ENCODE measurements around the gene SCAF11. TPM values are rescaled to one million over a fixed set of nuclear protein-coding genes. Genes with fewer than 3 reads are reported as not detected.

SCAF11 gene
- total RNA-seq, 1 experiment from 2014 or later, result 121 TPM

DNA sequence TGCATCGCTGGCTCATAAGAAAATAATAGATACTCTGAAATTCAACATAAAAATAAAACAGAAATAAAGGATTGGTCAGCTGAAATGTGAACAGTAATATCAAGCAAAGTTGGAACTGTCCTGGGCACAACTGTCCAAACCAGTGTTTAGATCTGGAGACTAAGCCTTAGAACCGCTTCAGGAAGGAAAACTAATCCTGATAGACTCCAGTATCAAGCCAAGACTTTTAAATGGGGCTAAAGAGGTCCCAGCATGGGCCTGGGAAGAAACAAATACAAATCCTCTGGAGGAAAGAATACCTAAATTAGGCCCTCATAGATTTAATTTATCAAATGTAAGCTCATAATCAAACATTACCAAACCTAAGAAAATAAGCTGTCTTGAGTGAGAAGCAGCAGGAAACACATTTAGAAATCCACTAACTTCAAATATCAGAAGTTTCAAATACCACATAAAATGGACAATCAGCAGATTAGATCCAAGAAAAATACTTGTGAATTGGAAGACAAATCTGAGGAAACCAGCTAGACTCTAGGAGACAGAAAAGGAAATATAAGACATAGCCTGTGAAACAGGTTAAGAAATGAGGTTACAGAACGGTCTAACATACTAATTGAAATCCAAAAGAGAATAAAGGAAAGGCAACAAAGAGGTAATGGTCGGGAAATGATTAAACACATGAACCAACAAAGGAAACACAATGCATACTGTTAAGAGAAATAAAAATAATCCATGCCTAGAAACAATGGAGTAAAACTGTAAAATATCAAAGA, 27.6 kb downstream of the SCAF11 start:
- Histone ChIP-seq H3K27ac (ENCODE audit: low read depth, low read length, poor library complexity, severe bottlenecking) (no peak overlapping the region), H3K9me3 (ENCODE audit: low read depth, low read length, poor library complexity, severe bottlenecking) (peaks cover 7% of the 10 kb centered on the region), H3K27me3 (replicated peaks; ENCODE audit: insufficient read depth, low read depth, low read length, poor library complexity) (no peaks in the 10 kb centered on the region), H3K36me3 (ENCODE audit: insufficient read depth, low read length, poor library complexity, severe bottlenecking) (peaks cover 23% of the 10 kb centered on the region), H3K4me3 (ENCODE audit: low read depth, low read length, poor library complexity, severe bottlenecking) (no peak overlapping the region), H3K4me1 (ENCODE audit: insufficient read depth, low read length, poor library complexity, severe bottlenecking) (no peaks in the 10 kb centered on the region)
- CTCF ChIA-PET, result no interaction called here
- BruUV-seq (replicated peaks), result no TSS peak
- no peak for DNase-seq (ENCODE audit: low spot score)
- no peak for TF ChIP-seq EZH2 (IDR thresholded peaks at IDR 0.05; ENCODE audit: borderline replicate concordance, low read depth, low read length, poor library complexity, severe bottlenecking)
- TF ChIP-seq, protein P1, sequence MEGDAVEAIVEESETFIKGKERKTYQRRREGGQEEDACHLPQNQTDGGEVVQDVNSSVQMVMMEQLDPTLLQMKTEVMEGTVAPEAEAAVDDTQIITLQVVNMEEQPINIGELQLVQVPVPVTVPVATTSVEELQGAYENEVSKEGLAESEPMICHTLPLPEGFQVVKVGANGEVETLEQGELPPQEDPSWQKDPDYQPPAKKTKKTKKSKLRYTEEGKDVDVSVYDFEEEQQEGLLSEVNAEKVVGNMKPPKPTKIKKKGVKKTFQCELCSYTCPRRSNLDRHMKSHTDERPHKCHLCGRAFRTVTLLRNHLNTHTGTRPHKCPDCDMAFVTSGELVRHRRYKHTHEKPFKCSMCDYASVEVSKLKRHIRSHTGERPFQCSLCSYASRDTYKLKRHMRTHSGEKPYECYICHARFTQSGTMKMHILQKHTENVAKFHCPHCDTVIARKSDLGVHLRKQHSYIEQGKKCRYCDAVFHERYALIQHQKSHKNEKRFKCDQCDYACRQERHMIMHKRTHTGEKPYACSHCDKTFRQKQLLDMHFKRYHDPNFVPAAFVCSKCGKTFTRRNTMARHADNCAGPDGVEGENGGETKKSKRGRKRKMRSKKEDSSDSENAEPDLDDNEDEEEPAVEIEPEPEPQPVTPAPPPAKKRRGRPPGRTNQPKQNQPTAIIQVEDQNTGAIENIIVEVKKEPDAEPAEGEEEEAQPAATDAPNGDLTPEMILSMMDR (conservative IDR thresholded peaks at IDR 0.05; ENCODE audit: low read depth, low read length), result no peak
- intact Hi-C loops (cut with micrococcal nuclease; ENCODE audit: unreplicated experiment), result no loop called here
- POLR2A ChIA-PET (ENCODE audit: low non-redundant PET), result no interaction called here

DNA sequence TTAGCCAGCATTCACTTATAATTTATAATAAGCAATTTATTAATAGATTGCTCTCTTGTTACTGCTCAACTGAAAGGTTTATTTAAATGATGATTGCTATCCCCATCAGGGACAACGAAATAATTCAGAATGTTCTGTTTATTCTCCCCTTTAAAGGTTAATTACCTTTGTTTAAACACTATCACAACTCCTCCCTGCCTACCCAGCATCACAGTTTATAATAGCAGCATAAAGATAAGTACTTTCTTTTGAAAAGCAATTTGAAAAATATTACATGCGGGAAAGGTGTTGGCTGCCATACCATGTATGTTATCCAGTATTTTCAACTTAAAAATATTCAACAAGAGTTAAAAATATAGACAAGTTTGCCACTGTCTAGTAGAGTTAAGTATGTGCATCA, 30.6 kb downstream of the SCAF11 start:
- POLR2A ChIA-PET (ENCODE audit: low non-redundant PET), result no interaction called here
- no TSS peak for BruUV-seq (replicated peaks)
- CTCF ChIA-PET, result no interaction called here
- Histone ChIP-seq H3K27ac (ENCODE audit: low read depth, low read length, poor library complexity, severe bottlenecking) (no peak overlapping the region), H3K4me3 (ENCODE audit: low read depth, low read length, poor library complexity, severe bottlenecking) (no peak overlapping the region), H3K9me3 (ENCODE audit: low read depth, low read length, poor library complexity, severe bottlenecking) (peaks cover 7% of the 10 kb centered on the region), H3K4me1 (ENCODE audit: insufficient read depth, low read length, poor library complexity, severe bottlenecking) (no peaks in the 10 kb centered on the region), H3K36me3 (ENCODE audit: insufficient read depth, low read length, poor library complexity, severe bottlenecking) (peaks cover 23% of the 10 kb centered on the region), H3K27me3 (replicated peaks; ENCODE audit: insufficient read depth, low read depth, low read length, poor library complexity) (no peaks in the 10 kb centered on the region)
- TF ChIP-seq, protein P1 (conservative IDR thresholded peaks at IDR 0.05; ENCODE audit: low read depth, low read length), result no peak
- TF ChIP-seq EZH2 (IDR thresholded peaks at IDR 0.05; ENCODE audit: borderline replicate concordance, low read depth, low read length, poor library complexity, severe bottlenecking), result no peak
- intact Hi-C loops (cut with micrococcal nuclease; ENCODE audit: unreplicated experiment), result no loop called here
- DNase-seq (ENCODE audit: low spot score), result no peak

DNA sequence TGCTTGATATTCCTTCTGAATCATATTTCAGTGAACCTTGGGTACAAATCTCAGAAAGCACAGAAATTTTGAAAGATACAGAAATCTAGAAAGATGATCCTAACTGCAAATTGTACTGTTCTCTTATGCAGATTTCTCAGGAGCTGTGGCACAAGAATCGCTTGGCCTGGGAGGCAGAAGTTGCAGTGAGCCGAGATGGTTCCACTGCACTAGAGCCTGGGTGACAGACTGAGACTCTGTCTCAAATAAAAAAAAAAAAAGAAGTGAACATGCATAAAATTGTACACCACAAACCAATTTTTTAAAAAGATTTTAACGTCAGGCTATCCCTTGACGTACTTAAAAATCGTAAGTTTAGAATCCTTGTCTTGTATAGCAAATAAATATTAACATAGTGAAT, 31.3 kb downstream of the SCAF11 start:
- H3K36me3 ChIP-seq (ENCODE audit: insufficient read depth, low read length, poor library complexity, severe bottlenecking), result peaks cover 23% of the 10 kb centered on the region
- no peaks in the 10 kb centered on the region for H3K27me3 ChIP-seq (replicated peaks; ENCODE audit: insufficient read depth, low read depth, low read length, poor library complexity)
- TF ChIP-seq, protein P1 (conservative IDR thresholded peaks at IDR 0.05; ENCODE audit: low read depth, low read length), result no peak
- no peak for TF ChIP-seq EZH2 (IDR thresholded peaks at IDR 0.05; ENCODE audit: borderline replicate concordance, low read depth, low read length, poor library complexity, severe bottlenecking)
- ChIA-PET CTCF (no interaction called here), POLR2A (ENCODE audit: low non-redundant PET) (no interaction called here)
- peaks cover 7% of the 10 kb centered on the region for H3K9me3 ChIP-seq (ENCODE audit: low read depth, low read length, poor library complexity, severe bottlenecking)
- intact Hi-C loops (cut with micrococcal nuclease; ENCODE audit: unreplicated experiment), result no loop called here
- no peak overlapping the region for H3K4me3 ChIP-seq (ENCODE audit: low read depth, low read length, poor library complexity, severe bottlenecking)
- DNase-seq (ENCODE audit: low spot score), result no peak
- H3K4me1 ChIP-seq (ENCODE audit: insufficient read depth, low read length, poor library complexity, severe bottlenecking), result no peaks in the 10 kb centered on the region
- H3K27ac ChIP-seq (ENCODE audit: low read depth, low read length, poor library complexity, severe bottlenecking), result no peak overlapping the region
- no TSS peak for BruUV-seq (replicated peaks)
